ENCODE measurements around the gene PARVG.

PARVG gene

GRCh38 chr22:44195189-44195871, 14.6 kb downstream of the PARVG start:
- no peak for DNase-seq (ENCODE audit: low spot score)

DNA sequence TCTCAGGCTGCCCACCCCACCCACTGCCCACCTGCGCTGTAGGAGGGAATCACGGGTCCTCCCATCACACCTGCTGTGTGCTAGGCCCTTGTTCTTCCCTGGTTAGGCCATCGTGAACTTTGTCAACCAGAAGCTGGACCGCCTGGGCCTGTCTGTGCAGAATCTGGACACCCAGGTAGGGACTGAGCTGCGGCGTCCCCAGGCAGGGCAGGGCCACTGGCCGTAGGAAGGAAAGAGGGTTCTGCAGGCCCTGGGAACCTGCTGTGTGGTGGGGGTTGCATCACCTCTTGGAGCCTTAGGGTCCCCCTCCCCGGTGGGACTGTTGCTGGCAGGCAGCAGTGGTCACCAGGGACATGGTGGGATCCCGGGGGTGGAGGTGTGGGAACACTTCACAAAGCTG, 15.5 kb downstream of the PARVG start:
- DNase-seq (ENCODE audit: low spot score), result no peak

GRCh38 chr22:44196731-44197131, 16.0 kb downstream of the PARVG start:
- no peak for DNase-seq (ENCODE audit: low spot score)

DNA sequence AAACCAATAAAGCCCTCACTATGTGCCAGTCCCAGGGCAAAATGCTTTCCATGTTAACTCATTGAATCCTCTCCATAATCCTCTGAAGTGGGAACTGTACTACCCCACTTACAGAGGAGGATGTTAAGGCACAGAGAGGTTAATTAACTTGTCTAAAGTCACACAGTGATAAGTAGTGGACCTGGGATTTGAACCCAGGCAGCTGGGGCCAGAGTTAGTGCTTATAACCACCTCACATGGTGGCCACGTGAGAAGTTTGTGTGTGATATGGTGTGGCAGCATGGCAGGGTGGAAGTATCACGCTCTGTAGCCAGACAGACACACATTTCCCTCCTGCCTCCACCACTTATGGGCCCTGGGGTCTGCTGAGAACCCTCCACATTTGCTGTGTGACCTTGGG, 16.5 kb downstream of the PARVG start:
- DNase-seq (ENCODE audit: low spot score), result no peak

DNA sequence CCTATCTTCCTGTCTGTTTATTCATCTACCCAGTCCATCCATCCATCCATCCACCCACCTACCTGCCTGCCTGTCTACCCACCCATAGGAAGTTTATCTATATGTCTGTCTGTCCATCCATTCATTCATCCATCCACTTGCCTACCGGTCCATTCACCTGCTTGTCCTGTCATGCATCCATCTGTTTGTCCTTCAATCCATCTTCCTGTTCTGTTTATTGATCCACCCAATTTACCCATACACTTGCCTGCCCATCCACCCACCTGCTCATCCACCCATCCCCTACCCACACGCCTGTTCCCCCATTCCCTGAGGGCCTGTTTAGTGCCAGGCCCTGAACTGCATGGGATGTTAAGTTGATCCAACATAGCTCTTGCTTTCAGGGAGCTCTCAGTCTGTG, 18.4 kb downstream of the PARVG start:
- DNase-seq (ENCODE audit: low spot score), result no peak

DNA sequence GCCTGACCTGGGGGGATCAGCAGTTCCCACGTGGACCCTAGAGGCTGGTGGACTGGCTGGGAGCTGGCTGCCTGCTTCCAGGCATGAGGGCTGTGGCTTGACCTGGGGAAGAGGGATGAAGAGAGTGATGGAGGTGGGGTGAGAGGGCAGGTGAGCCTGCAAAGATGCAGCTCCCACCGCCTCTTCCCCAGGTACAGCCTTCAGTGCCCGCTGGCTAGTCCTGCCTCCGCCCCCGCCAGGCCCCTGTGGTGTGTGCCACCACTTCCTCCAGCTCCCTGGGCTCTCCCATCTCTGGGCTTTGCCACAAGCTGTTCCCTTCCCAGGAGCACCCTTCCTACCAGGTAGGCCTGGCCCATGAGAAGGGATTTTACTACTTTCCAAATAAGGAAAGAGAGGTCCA, 19.1 kb downstream of the PARVG start:
- DNase-seq (ENCODE audit: low spot score), result no peak

DNA sequence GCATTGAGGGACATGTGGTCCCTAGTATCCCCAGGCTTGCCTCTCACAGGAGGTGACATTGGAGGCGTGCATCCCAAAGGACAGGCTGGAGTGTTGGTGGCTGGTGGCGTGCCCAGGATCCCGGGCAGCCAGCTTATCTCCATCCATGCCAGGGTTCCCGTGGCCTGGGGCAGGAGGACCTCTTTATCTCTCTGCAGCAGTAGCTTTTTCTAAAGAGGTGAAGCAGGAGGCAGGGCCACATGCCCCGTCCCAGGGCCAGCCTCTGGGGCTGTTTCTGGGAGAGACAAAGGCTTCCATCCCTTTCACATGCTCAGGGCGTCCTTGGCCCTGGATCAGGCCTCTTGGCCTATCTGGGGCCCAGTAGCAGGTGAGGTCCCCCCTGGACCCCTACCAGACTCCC, 19.7 kb downstream of the PARVG start:
- DNase-seq (ENCODE audit: low spot score), result no peak

GRCh38 chr22:44200855-44201550, 20.3 kb downstream of the PARVG start:
- no peak for DNase-seq (ENCODE audit: low spot score)

GRCh38 chr22:44201665-44202064, 20.9 kb downstream of the PARVG start:
- DNase-seq (ENCODE audit: low spot score), result no peak

DNA sequence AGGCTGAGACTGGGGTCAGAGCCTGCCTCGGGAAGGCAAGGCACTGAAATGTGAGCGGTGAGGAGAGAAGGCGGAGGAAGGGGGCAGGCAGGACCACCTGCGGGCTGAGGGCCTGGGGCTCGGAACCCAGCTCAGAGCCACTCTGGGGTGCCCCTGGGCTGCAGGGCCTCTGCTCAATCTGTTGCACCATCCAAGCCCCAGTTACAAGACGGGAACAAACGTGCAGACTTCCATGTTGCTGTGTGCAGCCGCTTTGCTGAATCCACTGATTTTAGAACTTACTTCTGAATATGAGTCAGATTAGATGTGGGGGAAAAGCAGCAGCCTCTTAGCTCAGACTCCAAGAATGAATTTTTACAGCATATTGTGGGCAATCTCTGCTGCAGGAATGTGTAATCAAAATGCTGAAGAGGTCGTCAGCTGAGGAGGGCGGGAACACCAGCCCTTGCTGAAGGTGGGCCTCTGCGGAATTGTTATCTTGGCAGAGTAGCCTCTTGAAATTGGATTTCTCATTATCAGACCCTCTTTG, 21.6 kb downstream of the PARVG start:
- no peak for DNase-seq (ENCODE audit: low spot score)

- DNase-seq (ENCODE audit: low spot score), result no peak
These were observed 22.5 kb downstream of the PARVG start for GRCh38 chr22:44203203-44203602.

DNA sequence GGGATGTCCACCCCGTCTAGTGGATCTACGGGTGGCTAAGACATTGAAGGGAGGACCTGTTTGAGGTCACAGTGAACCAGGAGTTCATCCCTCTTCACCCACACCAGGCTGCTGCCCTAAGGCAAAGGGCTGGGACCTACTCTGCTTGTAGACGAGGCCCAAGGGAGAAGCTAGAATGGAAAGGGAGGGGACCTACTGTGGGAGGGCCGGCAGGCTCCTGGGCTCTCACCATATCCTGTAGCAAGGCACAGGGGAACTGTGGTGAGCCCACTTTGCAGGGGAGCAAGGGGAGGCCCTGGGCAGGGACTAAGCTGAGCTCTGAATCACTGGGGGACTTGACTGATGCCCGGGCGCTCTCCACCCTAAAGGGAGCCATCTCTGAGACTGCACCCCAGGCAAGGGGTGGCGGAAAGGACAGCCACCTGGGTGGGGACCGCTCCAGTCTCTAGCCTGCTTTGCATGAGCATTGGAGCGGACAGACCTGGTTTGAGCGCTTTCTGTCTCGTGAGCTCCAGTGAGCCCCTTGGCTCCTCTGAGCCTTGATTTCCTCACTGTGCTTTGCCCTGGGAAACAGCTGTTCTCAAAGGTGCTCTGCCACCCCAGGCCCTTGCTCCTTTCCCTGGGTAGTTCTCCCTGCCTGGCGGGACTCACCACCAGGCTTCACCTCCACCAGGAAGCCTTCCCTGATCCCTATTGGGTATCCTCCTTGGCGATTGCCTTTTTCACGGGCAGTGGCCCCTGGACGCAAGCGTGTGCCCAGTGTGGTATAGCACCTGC, 24.2 kb downstream of the PARVG start:
- DNase-seq (ENCODE audit: low spot score), result no peak

- DNase-seq (ENCODE audit: low spot score), result no peak
These were observed 25.0 kb downstream of the PARVG start for GRCh38 chr22:44205516-44206329.

DNA sequence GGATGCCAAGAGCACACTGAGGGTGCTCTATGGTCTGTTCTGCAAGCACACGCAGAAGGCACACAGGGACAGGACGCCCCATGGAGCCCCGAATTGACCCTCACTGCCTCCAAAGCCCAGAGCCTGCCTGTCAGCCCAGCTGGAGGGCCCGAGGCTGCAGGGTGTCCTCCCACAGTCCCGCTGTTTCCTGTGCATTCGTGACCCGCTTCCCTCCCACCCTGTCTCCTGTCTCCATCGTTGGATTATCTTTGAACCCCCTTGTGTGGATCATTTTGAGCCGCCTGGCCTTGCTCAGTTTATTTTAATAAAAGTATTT, 25.6 kb downstream of the PARVG start:
- DNase-seq (ENCODE audit: low spot score), result no peak

- DNase-seq (ENCODE audit: low spot score), result no peak
These were observed 26.0 kb downstream of the PARVG start for GRCh38 chr22:44206696-44207095.

- DNase-seq (ENCODE audit: low spot score), result no peak
These were observed 26.7 kb downstream of the PARVG start for GRCh38 chr22:44207173-44207980.

- DNase-seq (ENCODE audit: low spot score), result no peak
These were observed 27.2 kb downstream of the PARVG start for GRCh38 chr22:44207981-44208317.

DNA sequence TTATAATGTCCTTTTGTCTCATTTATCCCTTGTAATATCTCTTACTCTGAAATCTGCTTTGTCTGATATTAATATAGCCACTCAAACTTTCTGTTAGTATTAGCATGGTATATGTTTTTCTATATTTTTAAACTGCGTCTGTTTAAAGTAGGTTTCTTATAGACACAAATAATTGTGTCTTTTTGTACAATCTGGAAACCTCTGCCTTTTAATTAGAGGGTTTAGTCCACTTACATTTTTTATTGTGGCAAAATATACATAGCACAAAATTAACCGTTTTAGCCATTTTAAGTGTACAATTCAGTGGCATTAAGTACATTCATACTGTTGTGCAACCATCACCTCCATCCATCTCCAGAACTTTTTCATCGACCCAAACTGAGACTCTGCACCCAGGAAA, 28.6 kb downstream of the PARVG start:
- no peak for DNase-seq (ENCODE audit: low spot score)

- DNase-seq (ENCODE audit: low spot score), result no peak
These were observed 30.0 kb downstream of the PARVG start for GRCh38 chr22:44210722-44211121.

- DNase-seq (ENCODE audit: low spot score), result no peak
These were observed 30.7 kb downstream of the PARVG start for GRCh38 chr22:44211256-44211945.

Measured in RKO (cell line).